GM18511 (cell line): ENCODE data around the gene RSF1.
"Not testable (repeated sequence)": the region's sequence is repeated elsewhere in the genome, so short reads cannot be mapped to it uniquely, and the experiment has no call there.

Experiments
- ATAC-seq: cut with Tn5 transposase; IDR thresholded peaks from one replicate; pipeline ENCODE4 v1.9.1; 2021; ENCODE audit warnings: mild to moderate bottlenecking, moderate library complexity; ENCODE audit not compliant: unreplicated experiment

RSF1 gene, protein sequence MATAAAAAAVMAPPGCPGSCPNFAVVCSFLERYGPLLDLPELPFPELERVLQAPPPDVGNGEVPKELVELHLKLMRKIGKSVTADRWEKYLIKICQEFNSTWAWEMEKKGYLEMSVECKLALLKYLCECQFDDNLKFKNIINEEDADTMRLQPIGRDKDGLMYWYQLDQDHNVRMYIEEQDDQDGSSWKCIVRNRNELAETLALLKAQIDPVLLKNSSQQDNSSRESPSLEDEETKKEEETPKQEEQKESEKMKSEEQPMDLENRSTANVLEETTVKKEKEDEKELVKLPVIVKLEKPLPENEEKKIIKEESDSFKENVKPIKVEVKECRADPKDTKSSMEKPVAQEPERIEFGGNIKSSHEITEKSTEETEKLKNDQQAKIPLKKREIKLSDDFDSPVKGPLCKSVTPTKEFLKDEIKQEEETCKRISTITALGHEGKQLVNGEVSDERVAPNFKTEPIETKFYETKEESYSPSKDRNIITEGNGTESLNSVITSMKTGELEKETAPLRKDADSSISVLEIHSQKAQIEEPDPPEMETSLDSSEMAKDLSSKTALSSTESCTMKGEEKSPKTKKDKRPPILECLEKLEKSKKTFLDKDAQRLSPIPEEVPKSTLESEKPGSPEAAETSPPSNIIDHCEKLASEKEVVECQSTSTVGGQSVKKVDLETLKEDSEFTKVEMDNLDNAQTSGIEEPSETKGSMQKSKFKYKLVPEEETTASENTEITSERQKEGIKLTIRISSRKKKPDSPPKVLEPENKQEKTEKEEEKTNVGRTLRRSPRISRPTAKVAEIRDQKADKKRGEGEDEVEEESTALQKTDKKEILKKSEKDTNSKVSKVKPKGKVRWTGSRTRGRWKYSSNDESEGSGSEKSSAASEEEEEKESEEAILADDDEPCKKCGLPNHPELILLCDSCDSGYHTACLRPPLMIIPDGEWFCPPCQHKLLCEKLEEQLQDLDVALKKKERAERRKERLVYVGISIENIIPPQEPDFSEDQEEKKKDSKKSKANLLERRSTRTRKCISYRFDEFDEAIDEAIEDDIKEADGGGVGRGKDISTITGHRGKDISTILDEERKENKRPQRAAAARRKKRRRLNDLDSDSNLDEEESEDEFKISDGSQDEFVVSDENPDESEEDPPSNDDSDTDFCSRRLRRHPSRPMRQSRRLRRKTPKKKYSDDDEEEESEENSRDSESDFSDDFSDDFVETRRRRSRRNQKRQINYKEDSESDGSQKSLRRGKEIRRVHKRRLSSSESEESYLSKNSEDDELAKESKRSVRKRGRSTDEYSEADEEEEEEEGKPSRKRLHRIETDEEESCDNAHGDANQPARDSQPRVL (N-terminal part only)

DNA sequence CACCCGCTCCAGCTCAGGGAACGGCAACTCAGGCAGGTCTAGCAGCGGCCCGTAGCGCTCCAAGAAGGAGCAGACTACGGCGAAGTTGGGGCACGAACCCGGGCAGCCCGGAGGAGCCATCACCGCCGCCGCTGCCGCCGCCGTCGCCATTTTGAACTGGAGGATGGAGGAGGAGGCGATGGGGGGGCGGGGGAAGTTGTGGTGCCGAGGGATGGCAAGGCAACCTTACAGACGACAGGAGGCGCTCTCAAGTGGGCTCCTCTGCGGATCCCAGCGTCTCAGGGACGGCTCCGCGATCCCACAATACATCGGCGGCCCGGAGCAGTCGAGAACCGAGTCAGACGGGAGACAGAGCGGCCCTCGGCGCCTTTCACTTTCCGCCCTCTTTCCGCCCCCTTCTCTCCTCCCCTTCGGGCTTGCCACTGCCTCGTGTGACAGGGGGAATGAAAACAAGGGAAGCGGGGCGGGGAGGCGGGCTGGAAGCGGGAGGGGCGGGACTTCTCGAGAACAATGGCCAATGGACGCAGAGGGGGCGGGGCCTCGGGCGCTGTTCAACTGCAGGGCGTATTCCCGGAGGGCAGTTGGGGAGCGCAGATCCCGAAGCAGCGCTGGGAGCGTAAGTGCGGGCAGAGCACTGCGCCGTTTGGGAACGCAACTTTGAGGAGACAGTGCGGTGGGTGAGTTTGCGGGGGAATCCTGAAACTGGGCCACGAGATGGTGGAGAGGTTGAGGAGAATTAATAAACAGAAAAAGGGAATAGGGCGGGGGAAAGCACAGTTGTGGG lies at the start of gene RSF1, which contains the start of gene AAMDC:
Gene RSF1, minus strand, starts transcription at position 158 of the 784 bp plus-strand sequence. Its CDS starts 8 bp downstream, at position 150.
Gene AAMDC, plus strand, starts transcription at position 580 of the 784 bp plus-strand sequence. CDS start 21,353 bp downstream, outside the sequence.
- ATAC-seq, result peak; percentile 87

DNA sequence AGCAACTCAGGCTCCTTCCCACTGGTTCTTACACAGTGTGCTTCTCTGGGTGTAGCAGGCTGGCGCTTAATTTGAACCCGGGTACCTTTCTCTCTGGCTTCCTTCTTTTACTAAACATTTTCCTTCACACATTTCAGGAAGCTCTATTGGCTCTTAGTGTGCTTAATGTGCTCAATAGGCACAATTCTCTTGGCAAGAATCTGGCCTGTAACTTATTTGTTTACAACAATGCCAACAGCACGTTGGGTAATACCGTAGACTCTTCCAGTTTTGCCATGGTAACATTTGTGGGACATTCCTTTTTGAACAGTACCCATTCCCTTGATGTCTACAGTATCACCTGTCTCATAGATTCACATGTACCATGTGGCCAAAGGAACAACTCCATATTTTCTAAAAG lies 48.2 kb upstream of the RSF1 start:
- no peak for ATAC-seq

DNA sequence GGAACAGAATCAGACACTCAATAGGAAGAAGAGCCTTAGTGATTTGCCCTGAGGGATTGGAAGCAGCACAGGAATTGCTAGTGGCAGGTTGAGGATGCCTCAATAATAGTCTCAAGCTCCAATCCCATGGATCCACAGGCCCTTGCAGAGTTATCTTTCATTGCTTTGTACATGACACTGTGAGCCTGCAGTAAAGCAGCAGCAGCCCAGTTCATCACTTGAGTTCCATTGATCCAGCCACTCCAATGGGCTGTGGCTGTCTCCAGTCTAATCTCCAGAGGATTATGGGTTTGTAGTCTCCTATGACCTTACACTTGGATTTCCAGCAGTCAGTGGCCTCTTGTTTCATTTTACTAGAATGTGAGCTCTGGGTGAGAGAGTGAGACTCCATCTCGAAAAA lies 45.8 kb upstream of the RSF1 start:
- no peak for ATAC-seq

DNA sequence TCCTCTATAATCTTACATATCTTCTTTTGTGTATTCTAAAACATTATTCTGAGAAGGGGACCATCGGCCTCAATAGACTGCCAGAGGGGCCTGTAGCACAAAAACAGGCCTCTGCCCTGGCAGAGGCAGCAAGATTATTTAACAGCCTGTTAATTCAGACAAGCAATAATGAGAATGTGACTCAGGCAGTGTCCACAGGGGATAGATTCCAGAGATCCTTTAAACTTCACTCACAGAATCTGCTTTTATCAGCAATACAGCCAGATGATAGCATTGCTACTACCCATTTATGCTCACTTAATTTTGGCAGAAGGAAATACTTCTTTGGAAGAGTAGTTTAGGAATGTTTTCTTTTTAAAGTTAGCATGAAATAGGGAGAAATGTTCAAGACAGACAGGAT lies 45.3 kb upstream of the RSF1 start:
- ATAC-seq, result no peak

- ATAC-seq, result not testable (repeated sequence)
Measured at GRCh38 chr11:77861444-77861843, 40.9 kb upstream of the RSF1 start.

DNA sequence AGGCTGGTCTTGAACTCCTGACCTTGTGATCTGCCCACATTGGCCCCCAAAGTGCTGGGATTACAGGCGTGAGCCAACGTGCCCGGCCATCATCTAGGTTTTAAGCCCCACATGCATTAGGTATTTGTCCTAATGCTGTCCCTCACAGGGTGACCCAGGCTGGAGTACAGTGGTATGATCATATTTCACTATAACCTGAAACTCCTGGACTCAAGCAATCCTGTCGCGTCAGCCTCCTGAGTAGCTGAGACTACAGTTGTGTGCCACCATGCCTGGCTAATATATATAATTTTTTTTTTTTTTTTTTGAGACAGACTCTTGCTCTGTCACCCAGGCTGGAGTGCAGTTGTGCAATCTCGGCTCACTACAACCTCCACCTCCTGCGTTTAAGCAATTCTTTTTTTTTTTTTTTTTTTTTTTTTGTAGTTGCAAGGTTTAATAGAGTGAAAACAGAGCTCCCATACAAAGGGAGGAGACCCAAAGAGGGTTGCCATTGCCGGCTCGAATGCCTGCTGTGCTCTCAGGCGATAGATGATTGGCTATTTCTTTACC lies 37.5 kb upstream of the RSF1 start:
- not testable (repeated sequence) for ATAC-seq

- ATAC-seq, result no peak
Measured at GRCh38 chr11:77854838-77855237, 34.3 kb upstream of the RSF1 start.

- ATAC-seq, result no peak
Measured at GRCh38 chr11:77851503-77851902, 31.0 kb upstream of the RSF1 start.

DNA sequence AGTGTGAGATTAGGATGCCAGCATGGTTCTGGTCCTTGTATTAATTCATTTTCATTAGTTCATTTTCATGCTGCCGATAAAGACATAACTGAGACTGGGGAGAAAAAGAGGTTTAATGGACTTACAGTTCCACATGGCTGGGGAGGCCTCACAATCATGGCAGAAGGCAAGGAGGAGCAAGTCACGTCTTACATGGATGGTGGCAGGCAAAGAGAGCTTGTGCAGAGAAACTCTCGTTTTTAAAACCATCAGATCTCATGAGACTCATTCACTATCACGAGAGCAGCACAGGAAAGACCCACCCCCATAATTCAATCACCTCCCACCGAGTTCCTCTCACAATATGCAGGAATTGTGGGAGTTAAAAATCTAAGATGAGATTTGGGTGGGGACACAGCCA lies 23.2 kb upstream of the RSF1 start:
- not testable (repeated sequence) for ATAC-seq

GRCh38 chr11:77842441-77843121 lies 22.1 kb upstream of the RSF1 start:
- no peak for ATAC-seq

- no peak for ATAC-seq
Measured at GRCh38 chr11:77833302-77833701, 12.8 kb upstream of the RSF1 start.

GRCh38 chr11:77828926-77829325 lies 8.4 kb upstream of the RSF1 start:
- ATAC-seq, result no peak

GRCh38 chr11:77823775-77824174 lies 3.3 kb upstream of the RSF1 start:
- ATAC-seq, result no peak

DNA sequence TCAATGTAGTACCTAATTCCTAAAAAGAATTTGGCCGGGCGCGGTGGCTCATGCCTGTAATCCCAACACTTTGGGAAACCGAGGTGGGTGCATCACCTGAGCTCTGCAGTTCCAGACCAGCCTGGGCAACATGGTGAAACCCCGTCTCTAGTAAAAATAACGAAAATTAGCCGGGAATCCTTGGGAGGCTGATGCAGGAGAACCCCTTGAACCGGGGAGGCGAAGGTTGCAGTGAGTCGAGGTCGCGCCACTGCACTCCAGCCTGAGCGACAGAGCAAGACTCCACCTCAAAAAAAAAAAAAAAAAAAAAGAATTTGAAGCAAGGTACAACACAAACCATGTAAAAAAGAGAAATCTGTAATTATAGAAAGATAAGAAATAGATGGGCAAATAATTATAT lies 1.6 kb upstream of the RSF1 start:
- ATAC-seq, result not testable (repeated sequence)

GRCh38 chr11:77821349-77821851 lies 878 bp upstream of the RSF1 start:
- no peak for ATAC-seq

GRCh38 chr11:77819921-77820564 lies 479 bp downstream of the RSF1 start:
- peak; percentile 16 for ATAC-seq

DNA sequence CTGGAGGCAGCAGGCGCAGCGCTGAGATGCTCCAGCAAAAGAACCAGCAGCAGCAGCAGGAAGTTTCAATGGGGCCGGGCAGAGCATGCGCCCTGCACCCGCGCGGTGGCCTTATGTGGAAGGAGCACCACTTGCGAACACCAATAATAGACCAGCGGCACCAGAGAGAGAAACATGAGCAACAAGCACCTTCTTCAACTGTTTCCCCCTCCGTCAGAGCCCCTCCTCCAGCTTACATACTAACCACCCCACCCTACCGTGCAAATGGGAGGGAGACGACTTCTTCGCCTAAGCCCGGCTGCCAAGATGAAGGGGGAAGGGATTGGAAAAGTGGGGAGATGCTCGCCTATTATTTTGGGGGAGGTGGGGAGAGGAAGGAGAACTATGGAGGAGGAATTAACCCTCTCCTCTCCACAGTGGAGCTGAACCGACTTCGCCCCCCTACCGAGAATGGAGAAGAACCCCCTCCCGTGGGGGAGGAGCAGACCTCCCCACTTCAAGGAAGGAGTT lies 1.1 kb downstream of the RSF1 start:
- ATAC-seq, result peak; percentile 49

GRCh38 chr11:77815459-77815858 lies 5.1 kb downstream of the RSF1 start:
- no peak for ATAC-seq
